Esophagus squamous epithelium (tissue), 5 donors: ENCODE measurements around the gene CTLA4. TPM values are rescaled to one million over a fixed set of nuclear protein-coding genes. Genes with fewer than 3 reads are reported as not detected.

Experiments used
- DNase-seq: peaks from one replicate; lab custom pipeline; 2025; lab: John Stamatoyannopoulos, UW
- H3K27ac ChIP-seq, 4 donors: fragments of 200-600 bp; sonication (generic); one replicate each; pipeline ENCODE4 v1.5.1; 2016 to 2019; ENCODE audit warnings: mild to moderate bottlenecking in 1 of 4
- H3K27me3 ChIP-seq, 4 donors: fragments of 200-600 bp; sonication (generic); 1 replicate in 3 of 4; 2 replicates in 1 of 4; pipeline versions ENCODE4 v1.5.1 to v1.6.0; 2017 to 2021; ENCODE audit warnings: antibody characterized with exemption in 1 of 4
- H3K36me3 ChIP-seq, 3 donors: fragments of 200-600 bp; sonication (generic); one replicate each; pipeline ENCODE4 v1.5.1; 2016 to 2019
- H3K4me1 ChIP-seq, 3 donors: fragments of 200-600 bp; sonication (generic); one replicate each; pipeline ENCODE4 v1.5.1; 2017 to 2019
- H3K4me3 ChIP-seq, 4 donors: fragments of 200-600 bp; sonication (generic); 1 replicate in 3 of 4; 2 replicates in 1 of 4; pipeline ENCODE4 v1.5.1; 2016 to 2019; ENCODE audit warnings: mild to moderate bottlenecking in 2 of 4, moderate library complexity in 1 of 4
- H3K9me3 ChIP-seq, 3 donors: fragments of 200-600 bp; sonication (generic); one replicate each; pipeline ENCODE4 v1.5.1; 2016 to 2019
- CTCF ChIP-seq, 6 experiments: fragments of 450-650 bp in 4 of 6; fragments of 200-600 bp in 2 of 6; sonication (generic) in 2 of 6; IDR thresholded peaks; one replicate each; pipeline ENCODE4 v1.5.1; 2016 to 2019; ENCODE audit warnings: antibody characterized with exemption in 6 of 6, mild to moderate bottlenecking in 4 of 6, moderate library complexity in 4 of 6
- POLR2A ChIP-seq, 4 donors: fragments of 450-650 bp; IDR thresholded peaks; one replicate each; pipeline ENCODE4 v1.6.1; 2017; ENCODE audit warnings: antibody characterized with exemption in 4 of 4, mild to moderate bottlenecking in 4 of 4, moderate library complexity in 3 of 4
- WGBS, 2 donors: methylation state at CpG; one replicate each; pipeline ENCODE4 v1.1.5; 2018; 5-methylcytosine and 5-hydroxymethylcytosine counted together
- intact Hi-C: fragments of 100-400 bp; cut with DNase I; formaldehyde crosslinking; loops from one replicate; pipeline ENCODE4 v1.15.0; 2022
- total RNA-seq, 4 donors: library from RNA; depleted of rRNA; stranded (reverse); fragments of >200 nt; gene quantifications; one replicate each; pipeline ENCODE4 v1.1.0, GENCODE V29; 2016
- donor health status: DM: yes; HTN: yes; CAD: no.

Gene CTLA4
- total RNA-seq, 4 donors from 2014 or later = 0.79 to 6.0 (median 0.99) TPM

- no peaks in the 10 kb centered on the region for H3K36me3 ChIP-seq
- H3K27ac ChIP-seq = no peak overlapping the region
- intact Hi-C loops = no loop called here
- no peaks in the 10 kb centered on the region for H3K9me3 ChIP-seq
- TF ChIP-seq CTCF (IDR thresholded peaks at IDR 0.05) (no peak), POLR2A (IDR thresholded peaks at IDR 0.05) (no peak)
- no peak for DNase-seq
- no peaks in the 10 kb centered on the region for H3K27me3 ChIP-seq
- H3K4me3 ChIP-seq = no peak overlapping the region
- peaks cover 0 to 3% (median 0%) of the 10 kb centered on the region in 3 donors for H3K4me1 ChIP-seq
These were observed 20.1 kb downstream of the CTLA4 start for GRCh38 chr2:203887677-203888076.

- 71 to 93% methylated on average over 1 of the region's 1 CpG for WGBS, 2 donors
- no peaks in the 10 kb centered on the region for H3K36me3 ChIP-seq
These were observed 22.0 kb downstream of the CTLA4 start for GRCh38 chr2:203889542-203889941.

GRCh38 chr2:203889944-203890343 lies 22.4 kb downstream of the CTLA4 start:
- Histone ChIP-seq H3K27me3 (no peaks in the 10 kb centered on the region), H3K36me3 (no peaks in the 10 kb centered on the region), H3K9me3 (no peaks in the 10 kb centered on the region), H3K4me3 (no peak overlapping the region), H3K27ac (no peak overlapping the region), H3K4me1 (peaks cover 0 to 4% (median 3%) of the 10 kb centered on the region in 3 donors)
- intact Hi-C loops = no loop called here
- TF ChIP-seq CTCF (IDR thresholded peaks at IDR 0.05) = no peak
- TF ChIP-seq POLR2A (IDR thresholded peaks at IDR 0.05) = no peak
- WGBS, 2 donors = 76 to 81% methylated on average over 1 of the region's 1 CpG
- DNase-seq = no peak

More at GRCh38 chr2:203889542-203889941, 22.0 kb downstream of the CTLA4 start:
- DNase-seq = no peak
- Histone ChIP-seq H3K27ac (no peak overlapping the region), H3K4me1 (peaks cover 0 to 4% (median 3%) of the 10 kb centered on the region in 3 donors), H3K9me3 (no peaks in the 10 kb centered on the region), H3K27me3 (no peaks in the 10 kb centered on the region), H3K4me3 (no peak overlapping the region)
- intact Hi-C loops = no loop called here
- TF ChIP-seq POLR2A (IDR thresholded peaks at IDR 0.05) = no peak
- no peak for TF ChIP-seq CTCF (IDR thresholded peaks at IDR 0.05)

- Histone ChIP-seq H3K4me1 (peaks cover 0 to 4% (median 3%) of the 10 kb centered on the region in 3 donors), H3K9me3 (no peaks in the 10 kb centered on the region), H3K27me3 (no peaks in the 10 kb centered on the region), H3K4me3 (no peak overlapping the region), H3K36me3 (no peaks in the 10 kb centered on the region), H3K27ac (no peak overlapping the region)
- no peak for DNase-seq
- TF ChIP-seq POLR2A (IDR thresholded peaks at IDR 0.05) (no peak), CTCF (IDR thresholded peaks at IDR 0.05) (no peak)
- WGBS, 2 donors = 89 to 93% methylated on average over 1 of the region's 1 CpG
- intact Hi-C loops = no loop called here
These were observed 23.2 kb downstream of the CTLA4 start for GRCh38 chr2:203890733-203891132.

- DNase-seq = no peak
- intact Hi-C loops = no loop called here
These were observed 23.9 kb downstream of the CTLA4 start for GRCh38 chr2:203891474-203891873.

More at GRCh38 chr2:203891474-203891873, 23.9 kb downstream of the CTLA4 start:
- TF ChIP-seq POLR2A (IDR thresholded peaks at IDR 0.05) = no peak
- TF ChIP-seq CTCF (IDR thresholded peaks at IDR 0.05) = no peak
- WGBS, 2 donors = 43 to 72% methylated on average over 2 of the region's 2 CpGs
- Histone ChIP-seq H3K27ac (no peak overlapping the region), H3K4me1 (peaks cover 0 to 4% (median 3%) of the 10 kb centered on the region in 3 donors), H3K4me3 (no peak overlapping the region), H3K9me3 (no peaks in the 10 kb centered on the region), H3K27me3 (no peaks in the 10 kb centered on the region), H3K36me3 (no peaks in the 10 kb centered on the region)
